ENCODE results near the gene CAMK4.

DNA sequence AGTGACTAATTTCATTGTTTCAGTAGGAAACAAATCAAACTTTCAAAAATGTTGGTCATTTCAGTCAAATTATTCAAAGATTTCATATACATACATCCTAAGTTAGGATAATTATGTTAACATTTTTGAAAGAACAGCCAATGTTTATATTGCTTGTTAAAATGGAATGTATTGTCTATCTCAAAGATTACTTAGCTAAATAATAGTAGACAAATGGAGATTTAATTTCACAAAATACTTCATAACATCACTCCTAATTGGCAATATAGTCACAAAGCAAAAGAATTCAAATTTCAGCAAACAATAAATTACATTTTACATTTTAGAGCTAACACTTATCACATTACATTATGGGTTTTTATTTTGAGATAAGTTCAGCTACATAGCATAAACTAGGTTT is 262.7 kb downstream of the CAMK4 start:
- TF ChIP-seq, protein P1, sequence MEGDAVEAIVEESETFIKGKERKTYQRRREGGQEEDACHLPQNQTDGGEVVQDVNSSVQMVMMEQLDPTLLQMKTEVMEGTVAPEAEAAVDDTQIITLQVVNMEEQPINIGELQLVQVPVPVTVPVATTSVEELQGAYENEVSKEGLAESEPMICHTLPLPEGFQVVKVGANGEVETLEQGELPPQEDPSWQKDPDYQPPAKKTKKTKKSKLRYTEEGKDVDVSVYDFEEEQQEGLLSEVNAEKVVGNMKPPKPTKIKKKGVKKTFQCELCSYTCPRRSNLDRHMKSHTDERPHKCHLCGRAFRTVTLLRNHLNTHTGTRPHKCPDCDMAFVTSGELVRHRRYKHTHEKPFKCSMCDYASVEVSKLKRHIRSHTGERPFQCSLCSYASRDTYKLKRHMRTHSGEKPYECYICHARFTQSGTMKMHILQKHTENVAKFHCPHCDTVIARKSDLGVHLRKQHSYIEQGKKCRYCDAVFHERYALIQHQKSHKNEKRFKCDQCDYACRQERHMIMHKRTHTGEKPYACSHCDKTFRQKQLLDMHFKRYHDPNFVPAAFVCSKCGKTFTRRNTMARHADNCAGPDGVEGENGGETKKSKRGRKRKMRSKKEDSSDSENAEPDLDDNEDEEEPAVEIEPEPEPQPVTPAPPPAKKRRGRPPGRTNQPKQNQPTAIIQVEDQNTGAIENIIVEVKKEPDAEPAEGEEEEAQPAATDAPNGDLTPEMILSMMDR (IDR thresholded peaks at IDR 0.05): no peak
- TF ChIP-seq POLR2A (IDR thresholded peaks at IDR 0.05): no peak

Measured in uterus (tissue), 2 donors.